Mesenteric fat pad (tissue), 1 donor: ENCODE data around the gene SORCS2. TPM values are rescaled to one million over a fixed set of nuclear protein-coding genes. Genes with fewer than 3 reads are reported as not detected.

Source experiments
- DNase-seq: peaks from one replicate; pipeline ENCODE4 v3.0.0-alpha.2; 2020; ENCODE audit warnings: low spot score
- total RNA-seq: library from RNA; stranded (reverse); fragmentation: NEBNext Ultra II Directional; extraction: Animal tissue kit (Norgen Biotek cat#: 25700); gene quantifications from one replicate; pipeline ENCODE4 v1.2.1, GENCODE V29; 2021
- donor health status: DM: yes; HTN: yes; CAD: no.

Gene SORCS2
- total RNA-seq, 1 donor from 2014 or later: 1.9 TPM

DNA sequence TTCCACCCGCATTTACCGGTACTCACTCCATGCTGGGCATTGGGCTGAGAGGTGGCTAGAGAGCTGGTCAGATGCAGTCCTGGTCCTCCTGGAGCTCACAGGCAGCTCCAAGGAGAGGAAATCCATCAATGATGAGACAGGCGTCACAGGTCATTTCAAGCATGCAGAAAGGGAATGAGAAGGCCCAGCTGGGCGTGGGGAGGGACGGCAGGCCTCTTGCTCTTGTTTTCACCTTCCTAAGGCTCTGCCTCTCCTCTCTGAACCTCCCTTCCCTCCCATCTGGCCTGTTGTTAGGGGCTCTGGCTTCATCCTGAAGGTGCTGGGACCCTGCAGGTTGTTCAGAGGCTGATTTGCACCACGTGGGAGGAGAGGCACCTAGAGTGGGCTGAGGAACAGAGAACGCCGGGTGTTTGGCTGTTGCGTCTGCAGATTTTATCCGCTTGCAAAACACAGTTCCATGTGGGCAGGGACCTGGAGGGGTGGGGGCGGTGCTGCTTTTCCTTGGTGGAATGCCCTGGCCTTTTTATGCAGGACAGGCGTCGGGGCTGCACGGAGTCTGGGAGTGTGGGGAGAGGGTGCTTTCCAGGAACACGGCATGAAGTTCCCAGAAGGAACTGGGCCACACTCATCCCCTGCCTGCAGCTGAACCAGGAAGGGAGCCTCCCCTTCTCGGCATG lies 323.9 kb downstream of the SORCS2 start:
- no peak for DNase-seq

- no peak for DNase-seq
Measured at GRCh38 chr4:7516773-7517144, 324.4 kb downstream of the SORCS2 start.

DNA sequence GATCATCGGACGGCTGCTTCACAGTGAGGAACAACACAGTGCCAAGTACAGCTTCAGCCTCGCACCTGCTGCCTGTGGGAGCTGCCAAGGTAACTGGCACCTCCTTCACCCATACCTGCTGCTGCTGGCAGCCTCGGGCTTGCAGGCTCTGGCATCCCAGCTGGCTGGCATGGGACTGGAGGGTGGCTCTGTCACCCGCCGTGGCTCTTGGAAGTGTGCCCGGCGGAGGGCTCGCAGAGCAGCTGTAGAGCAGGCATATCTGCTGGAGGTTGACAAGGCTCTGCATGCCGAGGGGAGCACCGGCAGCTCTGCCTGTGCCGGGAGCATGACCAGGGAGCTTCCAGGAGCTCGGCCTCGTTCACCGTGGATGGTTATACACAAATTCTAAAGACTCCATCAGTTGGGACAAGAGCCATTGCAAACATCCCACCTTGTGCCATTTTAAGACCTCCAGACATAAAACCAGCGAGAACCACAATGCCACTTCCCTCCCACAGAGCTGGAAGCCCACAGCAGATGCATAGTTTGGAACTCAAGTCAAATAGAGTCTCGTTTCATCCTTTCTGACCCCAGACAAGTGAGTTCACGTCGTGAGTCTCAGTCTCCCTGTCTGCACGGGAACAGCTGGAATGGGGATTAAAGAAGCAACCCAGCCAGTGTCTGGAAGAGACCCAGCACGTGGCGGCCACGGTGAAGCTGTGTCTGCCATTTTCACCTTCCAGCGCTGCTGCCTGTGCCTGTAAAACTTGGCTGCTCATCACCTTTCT lies 326.7 kb downstream of the SORCS2 start:
- DNase-seq: no peak

DNA sequence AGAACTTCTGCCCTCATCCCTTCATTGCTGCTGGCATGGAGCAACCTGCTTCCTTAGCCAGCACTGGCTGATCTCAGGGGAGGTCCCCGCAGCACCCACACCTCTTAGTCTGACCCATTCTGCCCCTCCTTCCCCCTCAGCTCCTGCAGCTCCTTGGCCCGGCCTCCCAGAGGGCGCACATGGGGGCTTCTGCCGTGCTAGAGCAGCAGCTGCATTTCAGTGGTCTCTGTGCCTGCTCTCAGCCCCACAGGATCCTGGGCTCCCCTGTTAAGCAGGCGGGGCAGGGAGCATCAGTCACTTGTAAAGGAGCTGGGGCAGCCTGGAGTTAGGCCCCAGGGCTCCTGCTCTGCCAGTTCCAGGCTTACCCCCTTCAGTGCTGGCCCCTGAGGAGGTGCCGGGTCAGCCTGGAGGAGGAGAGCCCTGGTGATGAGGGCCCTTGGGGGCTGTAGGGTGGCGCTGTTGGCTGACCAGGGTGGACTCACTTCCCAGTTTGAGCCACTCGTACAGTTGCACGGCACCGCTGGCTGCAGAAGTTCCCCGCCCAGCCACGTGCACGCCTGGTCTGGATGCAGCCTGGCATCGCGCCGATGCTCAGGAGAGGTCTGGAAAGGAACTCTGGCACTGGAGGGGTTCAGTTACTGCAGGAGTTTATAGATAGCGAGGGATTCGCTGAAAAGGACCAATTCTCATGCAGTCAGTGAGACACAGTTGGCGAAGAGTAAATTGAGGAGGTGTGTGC lies 327.5 kb downstream of the SORCS2 start:
- DNase-seq: no peak

GRCh38 chr4:7521666-7522065 lies 329.3 kb downstream of the SORCS2 start:
- no peak for DNase-seq

DNA sequence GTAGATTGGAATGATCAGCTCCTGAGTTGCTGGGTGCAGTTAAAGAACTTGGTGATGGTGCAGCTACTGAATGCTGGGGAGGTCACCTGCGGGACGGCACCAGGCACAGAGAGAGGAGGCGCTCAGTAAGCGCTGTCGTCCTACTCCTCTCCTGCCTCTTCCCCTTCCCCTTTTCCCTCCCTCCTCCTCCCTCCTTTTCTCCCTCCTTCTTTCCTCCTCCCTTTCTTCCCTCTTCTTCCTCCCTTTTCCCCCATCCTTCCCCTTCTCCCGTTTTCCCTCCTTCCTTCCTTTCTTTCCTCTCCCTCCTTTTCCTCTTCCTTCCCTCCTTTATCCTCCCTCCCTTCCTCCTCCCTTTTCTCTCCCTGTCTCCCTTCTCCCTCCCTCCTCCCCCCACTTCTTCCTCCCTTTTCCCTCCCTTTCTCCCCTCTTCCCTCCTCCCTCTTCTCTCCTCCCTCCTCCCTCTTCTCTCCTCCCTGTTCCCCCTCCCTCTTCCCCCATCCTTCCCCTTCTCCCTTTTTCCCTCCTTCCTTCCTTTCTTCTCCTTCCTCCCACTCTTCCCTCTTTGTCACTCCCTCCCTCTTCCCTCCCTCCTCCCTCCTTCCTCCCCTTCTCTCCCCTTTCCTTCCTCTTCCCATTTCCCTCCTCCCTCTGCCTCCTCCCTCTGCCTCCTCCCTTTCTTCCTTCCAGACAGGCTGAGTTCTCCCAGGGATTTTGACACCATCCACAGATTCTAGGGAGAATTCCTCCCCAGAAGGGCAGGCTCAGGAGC lies 330.3 kb downstream of the SORCS2 start:
- no peak for DNase-seq

DNA sequence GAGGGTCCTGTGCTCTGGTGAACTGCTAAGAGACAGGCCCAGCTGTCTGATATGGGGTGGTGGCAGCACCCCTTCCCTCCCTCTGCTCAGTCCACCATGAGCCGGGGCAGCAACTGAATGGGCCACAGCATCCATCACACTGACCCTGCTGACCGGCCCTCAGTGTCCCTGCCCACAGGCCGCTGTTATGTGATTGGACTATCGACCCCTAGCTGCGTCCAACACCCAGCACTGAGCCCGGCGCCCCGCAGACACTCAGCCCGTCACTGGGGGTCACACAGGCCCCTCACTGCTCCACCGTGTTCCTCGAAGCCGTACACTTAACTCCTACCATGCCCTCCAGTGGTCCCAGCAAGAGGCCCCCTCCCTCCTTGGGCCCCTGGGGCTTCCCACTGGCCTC lies 331.2 kb downstream of the SORCS2 start:
- no peak for DNase-seq

GRCh38 chr4:7524064-7524682 lies 331.8 kb downstream of the SORCS2 start:
- no peak for DNase-seq

DNA sequence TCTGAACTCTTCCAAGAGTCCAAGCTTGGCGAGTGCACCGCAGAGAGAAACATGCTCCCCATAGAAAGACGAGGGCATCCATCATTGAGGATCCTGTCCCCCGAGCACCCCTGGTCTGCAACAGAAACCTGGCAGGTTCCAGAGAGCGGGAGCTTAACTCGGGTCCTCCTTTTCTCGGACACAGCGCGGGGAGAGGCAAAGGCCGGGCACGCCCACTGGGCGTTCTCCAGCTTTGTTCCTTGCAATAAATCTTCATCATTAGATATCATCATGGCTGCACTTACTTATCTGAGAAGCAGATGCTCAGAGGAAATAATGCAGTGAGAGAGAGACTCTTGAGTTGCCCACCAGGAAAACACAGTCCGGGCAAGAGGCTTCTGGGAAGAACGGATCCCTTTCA lies 332.5 kb downstream of the SORCS2 start:
- DNase-seq: no peak

DNA sequence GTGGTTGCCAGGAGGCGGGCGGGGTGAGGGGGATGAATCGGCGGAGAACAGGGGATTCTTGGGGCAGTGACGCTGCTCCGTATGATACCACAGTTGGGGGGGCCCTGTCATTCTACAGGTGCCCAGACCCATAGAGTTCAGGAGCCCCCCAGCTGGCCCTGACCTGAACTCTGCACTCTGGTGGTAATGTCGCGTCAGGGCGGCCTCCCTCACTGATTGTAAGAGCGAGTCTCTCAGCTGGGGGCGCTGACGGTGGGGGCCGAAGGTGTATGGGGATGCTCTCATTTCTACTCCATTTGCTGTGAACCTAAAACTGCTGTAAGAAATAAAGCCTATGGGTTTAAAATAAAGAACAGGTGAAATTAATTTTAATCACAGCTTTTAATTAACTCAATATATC lies 334.2 kb downstream of the SORCS2 start:
- no peak for DNase-seq

- DNase-seq: no peak
Measured at GRCh38 chr4:7526929-7527535, 334.7 kb downstream of the SORCS2 start.

GRCh38 chr4:7529368-7530080 lies 337.2 kb downstream of the SORCS2 start:
- no peak for DNase-seq

- DNase-seq: no peak
Measured at GRCh38 chr4:7530082-7530481, 337.7 kb downstream of the SORCS2 start.

DNA sequence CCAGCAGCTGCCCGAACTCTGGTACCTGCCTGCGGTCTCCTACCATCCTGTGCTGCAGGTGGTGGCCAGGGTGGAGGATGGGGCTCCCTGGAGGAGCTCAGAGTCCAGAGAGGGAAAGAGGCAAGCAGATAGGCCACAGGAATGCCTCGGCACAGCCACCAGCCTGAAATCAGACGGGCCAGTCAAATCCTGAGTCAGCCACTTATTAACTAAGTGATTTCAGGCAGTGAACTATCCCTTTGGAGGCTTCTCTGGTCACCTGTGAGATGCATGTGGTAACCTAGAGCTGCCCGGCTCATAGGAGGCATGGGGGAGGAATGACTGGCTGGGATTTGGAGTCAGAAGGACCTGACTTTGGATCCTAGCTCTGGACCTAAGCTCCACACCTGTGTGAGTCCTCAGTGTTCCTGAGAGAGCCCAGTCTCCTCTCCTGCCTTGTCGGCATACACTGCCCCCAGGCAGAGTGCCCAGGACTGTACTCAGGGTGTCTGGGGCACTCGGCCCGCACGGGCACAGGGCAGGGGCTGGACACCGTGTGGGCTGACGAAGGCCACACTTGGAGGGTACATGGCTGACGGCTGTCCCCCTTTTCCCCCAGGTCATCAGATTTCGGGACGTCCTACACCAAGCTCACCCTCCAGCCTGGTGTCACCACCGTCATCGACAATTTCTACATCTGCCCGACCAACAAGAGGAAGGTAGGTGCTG lies 338.7 kb downstream of the SORCS2 start:
- DNase-seq: no peak

DNA sequence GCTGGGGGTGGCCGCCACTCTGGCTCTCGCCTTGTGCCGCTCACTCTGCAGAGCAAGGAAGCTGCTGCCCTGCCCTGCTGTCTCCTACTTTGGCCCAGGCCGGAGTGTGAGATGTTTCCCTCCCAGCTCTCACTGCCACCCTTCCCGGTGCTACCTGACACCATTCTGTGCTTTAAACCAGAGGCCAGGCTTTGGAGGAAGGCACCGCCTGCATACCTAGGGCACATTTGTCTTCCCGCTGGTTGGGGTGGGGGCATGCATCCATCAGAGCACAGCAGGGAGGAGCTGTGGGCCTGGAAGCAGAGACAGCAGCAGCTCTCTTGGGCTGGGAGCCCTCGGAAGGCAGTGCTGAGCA lies 339.3 kb downstream of the SORCS2 start:
- no peak for DNase-seq

DNA sequence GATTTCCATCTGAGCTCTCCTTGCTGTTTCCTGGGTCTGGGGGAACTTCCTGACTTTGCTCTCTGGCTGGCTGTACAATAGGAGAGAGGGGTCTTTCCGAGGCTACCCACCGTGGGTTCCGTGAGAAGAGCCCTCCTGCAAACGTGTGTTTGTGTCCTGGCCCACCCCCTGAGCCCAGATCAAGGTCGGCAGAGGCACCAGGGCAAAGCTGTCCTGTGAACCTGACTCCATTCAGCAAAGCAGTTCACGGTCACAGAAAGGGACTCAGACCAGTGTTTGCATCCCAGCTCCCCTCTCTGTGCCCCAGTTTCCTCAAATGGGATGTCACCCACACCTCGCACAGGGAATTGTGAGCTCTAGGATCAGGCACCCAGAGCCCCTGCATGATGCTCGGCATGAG lies 339.7 kb downstream of the SORCS2 start:
- DNase-seq: no peak

GRCh38 chr4:7533267-7533666 lies 340.9 kb downstream of the SORCS2 start:
- no peak for DNase-seq

DNA sequence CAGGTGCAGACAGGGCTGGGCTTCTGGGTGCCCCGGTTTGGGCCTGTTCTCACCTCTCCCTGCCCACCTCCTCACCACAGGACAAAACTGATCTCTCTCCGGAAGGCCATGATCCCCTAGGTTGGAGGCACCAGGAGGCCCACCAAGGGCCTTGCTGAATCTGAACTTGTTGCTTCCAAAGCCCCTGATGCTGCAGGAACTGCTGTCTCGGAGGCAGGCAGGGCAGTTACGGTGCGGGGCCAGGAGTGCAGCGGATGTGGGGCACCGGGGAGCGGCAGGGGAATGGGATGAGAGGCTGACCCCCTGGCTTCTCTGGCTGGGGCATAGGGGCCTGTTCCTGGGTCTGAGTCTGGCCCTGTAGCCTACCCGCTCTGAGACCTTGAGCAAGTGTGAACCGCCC lies 342.8 kb downstream of the SORCS2 start:
- DNase-seq: no peak

GRCh38 chr4:7535619-7536018 lies 343.3 kb downstream of the SORCS2 start:
- no peak for DNase-seq
